NT2/D1 (cell line): ENCODE results near the gene BRME1.
"Not testable (repeated sequence)": the region's sequence is repeated elsewhere in the genome, so short reads cannot be mapped to it uniquely, and the experiment has no call there.

ENCODE experiments used
- SUZ12 ChIP-seq: IDR thresholded peaks from 2 replicates; pipeline ENCODE4 v1.6.1; 2011; ENCODE audit not compliant: insufficient read length, insufficient read depth; ENCODE audit errors: extremely low read depth
- YY1 ChIP-seq: IDR thresholded peaks from 2 replicates; pipeline ENCODE4 v1.6.1; 2011; ENCODE audit not compliant: insufficient read length, insufficient read depth
- ZNF274 ChIP-seq: IDR thresholded peaks from 2 replicates; pipeline ENCODE4 v1.6.1; 2011; ENCODE audit warnings: mild to moderate bottlenecking, low read depth, low read length

DNA sequence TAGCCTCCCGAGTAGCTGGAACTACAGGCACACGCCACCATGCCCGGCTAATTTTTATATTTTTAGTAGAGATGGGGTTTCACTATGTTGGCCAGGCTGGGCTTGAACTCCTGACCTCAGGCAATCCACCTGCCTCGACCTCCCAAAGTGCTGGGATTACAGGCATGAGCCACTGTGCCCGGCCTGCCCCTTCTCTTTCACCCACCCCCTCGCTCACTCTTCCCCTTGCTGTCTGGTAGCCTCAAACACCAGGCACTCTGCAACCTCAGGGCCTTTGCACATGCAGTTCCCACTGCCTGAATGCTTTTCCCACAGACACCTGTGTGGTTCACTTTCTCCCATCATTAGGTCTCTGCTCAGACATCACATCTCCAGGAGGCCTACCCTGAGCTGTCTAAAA lies 16.2 kb upstream of the BRME1 start:
- not testable (repeated sequence) for TF ChIP-seq YY1, SUZ12, ZNF274
